HCT116 (cell line): Measurements from ENCODE around the gene TMEM266. TPM values are rescaled to one million over a fixed set of nuclear protein-coding genes. Genes with fewer than 3 reads are reported as not detected.

Source experiments
- ATAC-seq: fragments of 200-7000 bp; cut with Tn5 transposase; 2 replicates; pipeline ENCODE4 v1.9.1; 2020; ENCODE audit warnings: mild to moderate bottlenecking, moderate library complexity
- BruUV-seq: library from RNA; stranded (reverse); fragments of 400-500 nt; replicated peaks from 2 replicates; lab custom pipeline; 2021; lab: Mats Ljungman, UMichigan
- CTCF ChIA-PET: fragments of 300-600 bp; sonication (Branson Sonifier 250); formaldehyde crosslinking; loops from one replicate; lab custom pipeline; 2021; ENCODE audit warnings: antibody characterized with exemption; lab: Charles Lee
- POLR2A ChIA-PET: fragments of 300-600, 350-600 bp; sonication (Branson Sonifier 250); formaldehyde crosslinking; loops from one replicate; lab custom pipeline; 2021; ENCODE audit warnings: antibody characterized with exemption; lab: Charles Lee
- RAD21 ChIA-PET, 2 experiments: fragments of 300-600 bp; sonication (Branson Sonifier 250); formaldehyde crosslinking; loops; one replicate each; lab custom pipeline; 2023; ENCODE audit warnings: low total read pairs in 2 of 2; ENCODE audit not compliant: uncharacterized antibody in 2 of 2, unreplicated experiment in 2 of 2, low non-redundant PET in 1 of 2; lab: Charles Lee
- DNase-seq: peaks from one replicate; pipeline ENCODE4 v3.0.0-alpha.2; 2010; ENCODE audit warnings: low read depth, low spot score
- H2AFZ ChIP-seq: fragments of 200-600 bp; shearing (Covaris generic), sonication (generic); 2 replicates; pipeline ENCODE4 v1.6.1; 2017; ENCODE audit warnings: low read depth, mixed run types, mixed read lengths, antibody characterized with exemption, low read length; ENCODE audit not compliant: poor library complexity, severe bottlenecking
- H3K27ac ChIP-seq: 2 replicates; pipeline ENCODE4 v1.5.1; 2012; ENCODE audit warnings: low read depth, low read length
- H3K27me3 ChIP-seq: fragments of 200-600 bp; sonication (generic); 2 replicates; pipeline ENCODE4 v1.6.1; 2016; ENCODE audit warnings: mixed run types, low read length, mixed read lengths; ENCODE audit not compliant: insufficient read depth
- H3K36me3 ChIP-seq, 2 experiments: fragments of 200-500 bp in 1 of 2; fragments of 200-600 bp in 1 of 2; sonication (Bioruptor generic) in 1 of 2; sonication (generic) in 1 of 2; 2 replicates each; pipeline versions ENCODE4 v1.5.1 to v1.6.1; 2014 to 2016; ENCODE audit warnings: low read length in 2 of 2, inconsistent platforms in 1 of 2, mixed read lengths in 1 of 2, mixed run types in 1 of 2; ENCODE audit not compliant: insufficient read depth in 2 of 2, control insufficient read depth in 1 of 2
- H3K4me1 ChIP-seq, 2 experiments: fragments of 200-600 bp in 1 of 2; sonication (generic) in 1 of 2; 2 replicates each; pipeline versions ENCODE4 v1.5.1 to v1.6.1; 2012 to 2017; ENCODE audit warnings: low read length in 2 of 2, inconsistent platforms in 1 of 2, mild to moderate bottlenecking in 1 of 2, mixed read lengths in 1 of 2, mixed run types in 1 of 2, moderate library complexity in 1 of 2; ENCODE audit not compliant: insufficient read depth in 2 of 2, control insufficient read depth in 1 of 2
- H3K4me2 ChIP-seq: fragments of 200-600 bp; sonication (generic); 2 replicates; pipeline ENCODE4 v1.6.1; 2017; ENCODE audit warnings: mixed run types, low read length, mixed read lengths
- H3K4me3 ChIP-seq, 2 experiments: fragments of 200-600 bp in 1 of 2; sonication (generic) in 1 of 2; replicated peaks in 1 of 2; 2 replicates each; pipeline ENCODE4 v1.5.1; 2011 to 2016; ENCODE audit warnings: low read length in 2 of 2, control low read depth in 1 of 2, low read depth in 1 of 2, mild to moderate bottlenecking in 1 of 2, mixed read lengths in 1 of 2, mixed run types in 1 of 2
- H3K79me2 ChIP-seq: fragments of 200-600 bp; sonication (generic); 2 replicates; pipeline ENCODE4 v1.6.1; 2017; ENCODE audit warnings: mild to moderate bottlenecking, mixed run types, low read length, moderate library complexity, mixed read lengths; ENCODE audit not compliant: insufficient read depth
- H3K9ac ChIP-seq: fragments of 200-600 bp; sonication (generic); 2 replicates; pipeline ENCODE4 v1.6.1; 2016; ENCODE audit warnings: low read length, mixed read lengths
- H3K9me2 ChIP-seq: fragments of 200-600 bp; sonication (generic), shearing (Covaris generic); 2 replicates; pipeline ENCODE4 v1.6.1; 2017; ENCODE audit warnings: mixed run types, mild to moderate bottlenecking, moderate library complexity; ENCODE audit not compliant: insufficient read depth
- H3K9me3 ChIP-seq, 2 experiments: fragments of 200-500 bp in 1 of 2; fragments of 200-600 bp in 1 of 2; sonication (Bioruptor generic) in 1 of 2; sonication (generic) in 1 of 2; 2 replicates each; pipeline ENCODE4 v1.6.1; 2014 to 2017; ENCODE audit warnings: low read length in 2 of 2, mixed read lengths in 2 of 2, inconsistent platforms in 1 of 2, low read depth in 1 of 2, mild to moderate bottlenecking in 1 of 2, mixed run types in 1 of 2, moderate library complexity in 1 of 2; ENCODE audit not compliant: control insufficient read depth in 1 of 2, insufficient read depth in 1 of 2
- H4K20me1 ChIP-seq: fragments of 200-600 bp; sonication (generic), shearing (Covaris generic); 2 replicates; pipeline ENCODE4 v1.6.1; 2017; ENCODE audit warnings: mixed run types, mild to moderate bottlenecking, moderate library complexity; ENCODE audit not compliant: insufficient read depth
- EZH2 ChIP-seq: fragments of 200-600 bp; sonication (generic); IDR thresholded peaks from 2 replicates; pipeline ENCODE4 v1.6.1; 2017; ENCODE audit warnings: antibody characterized with exemption, mixed run types
- EZH2phosphoT487 ChIP-seq: fragments of 200-600 bp; IDR thresholded peaks from 2 replicates; pipeline ENCODE4 v1.6.1; 2018; ENCODE audit warnings: antibody characterized with exemption, borderline replicate concordance
- FOSL1 ChIP-seq: IDR thresholded peaks from 2 replicates; pipeline ENCODE4 v1.6.1; 2012; ENCODE audit warnings: low read depth
- POLR2A ChIP-seq: IDR thresholded peaks from 2 replicates; pipeline ENCODE4 v1.7.0; 2011; ENCODE audit warnings: borderline replicate concordance; ENCODE audit not compliant: insufficient read depth, insufficient read length; ENCODE audit errors: extremely low read depth
- SIN3A ChIP-seq: IDR thresholded peaks from 2 replicates; pipeline ENCODE4 v1.6.1; 2012; ENCODE audit warnings: low read depth
- SP1 ChIP-seq: IDR thresholded peaks from 2 replicates; pipeline ENCODE4 v1.6.1; 2012; ENCODE audit warnings: low read depth
- TCF7L2 ChIP-seq: IDR thresholded peaks from 2 replicates; pipeline ENCODE4 v1.7.0; 2011; ENCODE audit warnings: borderline replicate concordance, inconsistent platforms; ENCODE audit not compliant: insufficient read depth, insufficient read length; ENCODE audit errors: extremely low read depth
- YY1 ChIP-seq: IDR thresholded peaks from 2 replicates; pipeline ENCODE4 v1.6.1; 2011; ENCODE audit warnings: low read length, low read depth, moderate library complexity, mild to moderate bottlenecking; ENCODE audit not compliant: insufficient replicate concordance; ENCODE audit errors: extremely low read depth
- ZNF274 ChIP-seq: fragments of 200-500 bp; sonication (Bioruptor generic); IDR thresholded peaks from 2 replicates; pipeline ENCODE4 v1.6.1; 2014; ENCODE audit warnings: mild to moderate bottlenecking, low read depth, low read length, inconsistent platforms
- intact Hi-C: fragments of 100-400 bp; cut with micrococcal nuclease; formaldehyde crosslinking; loops from 2 replicates; pipeline ENCODE4 v1.10.0; 2022
- total RNA-seq: library from RNA; stranded (reverse); gene quantifications from one replicate; pipeline ENCODE4 v1.2.1, GENCODE V29; 2021; ENCODE audit not compliant: unreplicated experiment
- TF ChIP-seq, protein P1 (sequence below): IDR thresholded peaks from 2 replicates; pipeline ENCODE4 v1.6.1; 2012
- TF ChIP-seq, protein P2 (sequence below), 3 experiments: fragments of 200-600 bp in 1 of 3; sonication (generic) in 1 of 3; IDR thresholded peaks in 2 of 3; conservative IDR thresholded peaks in 1 of 3; 2 replicates each; pipeline ENCODE4 v1.5.1; 2012 to 2017; ENCODE audit warnings: low read depth in 2 of 3, low read length in 2 of 3, antibody characterized with exemption in 1 of 3, borderline replicate concordance in 1 of 3, control low read depth in 1 of 3, mild to moderate bottlenecking in 1 of 3, mixed read lengths in 1 of 3, mixed run types in 1 of 3, moderate library complexity in 1 of 3; ENCODE audit not compliant: insufficient read depth in 1 of 3
- TF ChIP-seq, protein P3 (sequence below): IDR thresholded peaks from 2 replicates; pipeline ENCODE4 v1.6.1; 2012
- TF ChIP-seq, protein P4 (sequence below): IDR thresholded peaks from 2 replicates; pipeline ENCODE4 v1.6.1; 2012; ENCODE audit warnings: low read depth
- TF ChIP-seq, protein P5 (sequence below): IDR thresholded peaks from 2 replicates; pipeline ENCODE4 v1.6.1; 2011; ENCODE audit warnings: mild to moderate bottlenecking, low read length, moderate library complexity; ENCODE audit not compliant: insufficient replicate concordance; ENCODE audit errors: extremely low read depth

TMEM266 gene
- total RNA-seq, 1 experiment from 2014 or later, result 0.91 TPM

DNA sequence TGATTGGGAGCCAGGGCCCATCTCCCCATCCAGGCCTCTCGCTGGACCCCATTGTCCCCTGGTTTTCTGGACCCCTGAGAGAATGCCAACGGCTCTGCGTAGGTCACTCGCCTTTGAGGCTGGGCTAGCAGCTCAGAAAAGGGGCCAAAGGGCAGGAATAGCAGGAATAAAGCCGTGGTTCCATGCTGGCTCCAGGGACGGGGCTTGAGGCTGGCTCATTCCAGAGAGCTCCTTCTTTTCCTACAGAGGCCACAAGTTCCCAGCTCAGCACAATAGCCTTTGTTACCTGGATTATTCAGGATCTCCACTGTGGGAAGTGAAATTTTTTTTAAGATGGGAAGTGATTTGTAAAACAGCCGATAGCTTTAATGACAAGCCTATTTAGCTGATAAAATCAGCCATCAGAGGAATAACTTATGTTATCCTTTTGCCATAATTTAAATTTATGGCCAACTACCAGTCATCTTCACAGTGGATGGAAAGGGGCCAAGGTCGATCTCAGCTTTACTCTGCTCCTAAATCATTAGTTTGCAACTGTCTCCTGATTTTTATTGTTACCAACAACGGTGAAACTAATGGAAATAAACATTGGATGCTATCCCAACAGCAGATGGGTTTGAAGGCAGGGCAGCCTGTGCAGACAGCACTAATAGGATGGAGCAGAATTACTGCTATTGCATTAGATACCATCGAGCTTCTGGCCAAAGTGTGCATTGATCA is 124.3 kb downstream of the TMEM266 start:
- CTCF ChIA-PET, result interaction anchor here (1.5 to 2.7 kb wide), 2 partner anchors 682 to 683 kb away, joined by 5 to 12 read pairs; no protein-coding TSS in a partner anchor
- intact Hi-C loops, result no loop called here
- Histone ChIP-seq H3K9me2 (no peaks in the 10 kb centered on the region), H3K27me3 (no peaks in the 10 kb centered on the region), H3K4me3 (no peak overlapping the region), H3K79me2 (no peaks in the 10 kb centered on the region), H4K20me1 (no peaks in the 10 kb centered on the region), H2AFZ (no peak overlapping the region), H3K36me3 (no peaks in the 10 kb centered on the region), H3K4me1 (peaks cover 0 to 9% of the 10 kb centered on the region in 2 experiments; a peak in 2 of 4 replicates), H3K9me3 (no peaks in the 10 kb centered on the region), H3K4me2 (no peak overlapping the region), H3K27ac (no peak overlapping the region), H3K9ac (no peak overlapping the region)
- POLR2A ChIA-PET, result no interaction called here
- RAD21 ChIA-PET, result no interaction called here
- TF ChIP-seq, protein P1, sequence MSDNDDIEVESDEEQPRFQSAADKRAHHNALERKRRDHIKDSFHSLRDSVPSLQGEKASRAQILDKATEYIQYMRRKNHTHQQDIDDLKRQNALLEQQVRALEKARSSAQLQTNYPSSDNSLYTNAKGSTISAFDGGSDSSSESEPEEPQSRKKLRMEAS, result no peak
- TF ChIP-seq YY1 (no peak), EZH2phosphoT487 (no peak), ZNF274 (no peak), POLR2A (no peak), EZH2 (no peak), FOSL1 (no peak), SIN3A (no peak), TCF7L2 (no peak), SP1 (no peak)
- TF ChIP-seq, protein P2, sequence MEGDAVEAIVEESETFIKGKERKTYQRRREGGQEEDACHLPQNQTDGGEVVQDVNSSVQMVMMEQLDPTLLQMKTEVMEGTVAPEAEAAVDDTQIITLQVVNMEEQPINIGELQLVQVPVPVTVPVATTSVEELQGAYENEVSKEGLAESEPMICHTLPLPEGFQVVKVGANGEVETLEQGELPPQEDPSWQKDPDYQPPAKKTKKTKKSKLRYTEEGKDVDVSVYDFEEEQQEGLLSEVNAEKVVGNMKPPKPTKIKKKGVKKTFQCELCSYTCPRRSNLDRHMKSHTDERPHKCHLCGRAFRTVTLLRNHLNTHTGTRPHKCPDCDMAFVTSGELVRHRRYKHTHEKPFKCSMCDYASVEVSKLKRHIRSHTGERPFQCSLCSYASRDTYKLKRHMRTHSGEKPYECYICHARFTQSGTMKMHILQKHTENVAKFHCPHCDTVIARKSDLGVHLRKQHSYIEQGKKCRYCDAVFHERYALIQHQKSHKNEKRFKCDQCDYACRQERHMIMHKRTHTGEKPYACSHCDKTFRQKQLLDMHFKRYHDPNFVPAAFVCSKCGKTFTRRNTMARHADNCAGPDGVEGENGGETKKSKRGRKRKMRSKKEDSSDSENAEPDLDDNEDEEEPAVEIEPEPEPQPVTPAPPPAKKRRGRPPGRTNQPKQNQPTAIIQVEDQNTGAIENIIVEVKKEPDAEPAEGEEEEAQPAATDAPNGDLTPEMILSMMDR (IDR thresholded peaks at IDR 0.05 in 2 of 3, conservative IDR thresholded peaks at IDR 0.05 in 1 of 3; ENCODE audit: borderline replicate concordance in 1 of 3, insufficient read depth in 1 of 3, low read depth in 2 of 3, low read length in 2 of 3), result no peak
- TF ChIP-seq, protein P3, sequence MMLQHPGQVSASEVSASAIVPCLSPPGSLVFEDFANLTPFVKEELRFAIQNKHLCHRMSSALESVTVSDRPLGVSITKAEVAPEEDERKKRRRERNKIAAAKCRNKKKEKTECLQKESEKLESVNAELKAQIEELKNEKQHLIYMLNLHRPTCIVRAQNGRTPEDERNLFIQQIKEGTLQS, result no peak
- TF ChIP-seq, protein P4, sequence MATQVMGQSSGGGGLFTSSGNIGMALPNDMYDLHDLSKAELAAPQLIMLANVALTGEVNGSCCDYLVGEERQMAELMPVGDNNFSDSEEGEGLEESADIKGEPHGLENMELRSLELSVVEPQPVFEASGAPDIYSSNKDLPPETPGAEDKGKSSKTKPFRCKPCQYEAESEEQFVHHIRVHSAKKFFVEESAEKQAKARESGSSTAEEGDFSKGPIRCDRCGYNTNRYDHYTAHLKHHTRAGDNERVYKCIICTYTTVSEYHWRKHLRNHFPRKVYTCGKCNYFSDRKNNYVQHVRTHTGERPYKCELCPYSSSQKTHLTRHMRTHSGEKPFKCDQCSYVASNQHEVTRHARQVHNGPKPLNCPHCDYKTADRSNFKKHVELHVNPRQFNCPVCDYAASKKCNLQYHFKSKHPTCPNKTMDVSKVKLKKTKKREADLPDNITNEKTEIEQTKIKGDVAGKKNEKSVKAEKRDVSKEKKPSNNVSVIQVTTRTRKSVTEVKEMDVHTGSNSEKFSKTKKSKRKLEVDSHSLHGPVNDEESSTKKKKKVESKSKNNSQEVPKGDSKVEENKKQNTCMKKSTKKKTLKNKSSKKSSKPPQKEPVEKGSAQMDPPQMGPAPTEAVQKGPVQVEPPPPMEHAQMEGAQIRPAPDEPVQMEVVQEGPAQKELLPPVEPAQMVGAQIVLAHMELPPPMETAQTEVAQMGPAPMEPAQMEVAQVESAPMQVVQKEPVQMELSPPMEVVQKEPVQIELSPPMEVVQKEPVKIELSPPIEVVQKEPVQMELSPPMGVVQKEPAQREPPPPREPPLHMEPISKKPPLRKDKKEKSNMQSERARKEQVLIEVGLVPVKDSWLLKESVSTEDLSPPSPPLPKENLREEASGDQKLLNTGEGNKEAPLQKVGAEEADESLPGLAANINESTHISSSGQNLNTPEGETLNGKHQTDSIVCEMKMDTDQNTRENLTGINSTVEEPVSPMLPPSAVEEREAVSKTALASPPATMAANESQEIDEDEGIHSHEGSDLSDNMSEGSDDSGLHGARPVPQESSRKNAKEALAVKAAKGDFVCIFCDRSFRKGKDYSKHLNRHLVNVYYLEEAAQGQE, result no peak
- TF ChIP-seq, protein P5, sequence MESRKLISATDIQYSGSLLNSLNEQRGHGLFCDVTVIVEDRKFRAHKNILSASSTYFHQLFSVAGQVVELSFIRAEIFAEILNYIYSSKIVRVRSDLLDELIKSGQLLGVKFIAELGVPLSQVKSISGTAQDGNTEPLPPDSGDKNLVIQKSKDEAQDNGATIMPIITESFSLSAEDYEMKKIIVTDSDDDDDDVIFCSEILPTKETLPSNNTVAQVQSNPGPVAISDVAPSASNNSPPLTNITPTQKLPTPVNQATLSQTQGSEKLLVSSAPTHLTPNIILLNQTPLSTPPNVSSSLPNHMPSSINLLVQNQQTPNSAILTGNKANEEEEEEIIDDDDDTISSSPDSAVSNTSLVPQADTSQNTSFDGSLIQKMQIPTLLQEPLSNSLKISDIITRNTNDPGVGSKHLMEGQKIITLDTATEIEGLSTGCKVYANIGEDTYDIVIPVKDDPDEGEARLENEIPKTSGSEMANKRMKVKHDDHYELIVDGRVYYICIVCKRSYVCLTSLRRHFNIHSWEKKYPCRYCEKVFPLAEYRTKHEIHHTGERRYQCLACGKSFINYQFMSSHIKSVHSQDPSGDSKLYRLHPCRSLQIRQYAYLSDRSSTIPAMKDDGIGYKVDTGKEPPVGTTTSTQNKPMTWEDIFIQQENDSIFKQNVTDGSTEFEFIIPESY, result no peak
- ATAC-seq, result no peak
- no TSS peak for BruUV-seq
- no peak for DNase-seq
